ENCODE measurements around the gene PTPRU.

PTPRU gene

DNA sequence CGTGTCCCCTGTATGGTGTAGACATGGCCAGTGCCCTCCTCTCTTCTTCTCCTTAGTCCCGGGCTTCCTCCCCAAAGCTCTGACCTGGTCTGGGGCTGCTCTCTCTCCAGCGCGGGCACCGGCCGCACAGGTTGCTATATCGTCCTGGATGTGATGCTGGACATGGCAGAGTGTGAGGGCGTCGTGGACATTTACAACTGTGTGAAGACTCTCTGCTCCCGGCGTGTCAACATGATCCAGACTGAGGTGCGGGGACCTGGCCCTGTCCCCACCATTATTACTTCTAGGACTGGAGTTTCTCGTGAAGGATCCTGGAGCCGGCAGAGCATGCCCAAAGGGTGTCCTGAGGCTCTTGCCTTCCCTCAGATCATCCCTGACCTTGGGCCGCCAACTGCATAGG is 78.9 kb downstream of the PTPRU start:
- TF ChIP-seq SIN3A (IDR thresholded peaks at IDR 0.05; ENCODE audit: borderline replicate concordance, insufficient read depth, low read length) (no peak), FOXP2 (optimal IDR thresholded peaks at IDR 0.05; ENCODE audit: borderline replicate concordance, extremely low read depth, extremely low read length, insufficient read depth) (no peak), TAF1 (IDR thresholded peaks at IDR 0.05; ENCODE audit: borderline replicate concordance, insufficient read depth, low read length) (no peak)
- TF ChIP-seq, protein P1, sequence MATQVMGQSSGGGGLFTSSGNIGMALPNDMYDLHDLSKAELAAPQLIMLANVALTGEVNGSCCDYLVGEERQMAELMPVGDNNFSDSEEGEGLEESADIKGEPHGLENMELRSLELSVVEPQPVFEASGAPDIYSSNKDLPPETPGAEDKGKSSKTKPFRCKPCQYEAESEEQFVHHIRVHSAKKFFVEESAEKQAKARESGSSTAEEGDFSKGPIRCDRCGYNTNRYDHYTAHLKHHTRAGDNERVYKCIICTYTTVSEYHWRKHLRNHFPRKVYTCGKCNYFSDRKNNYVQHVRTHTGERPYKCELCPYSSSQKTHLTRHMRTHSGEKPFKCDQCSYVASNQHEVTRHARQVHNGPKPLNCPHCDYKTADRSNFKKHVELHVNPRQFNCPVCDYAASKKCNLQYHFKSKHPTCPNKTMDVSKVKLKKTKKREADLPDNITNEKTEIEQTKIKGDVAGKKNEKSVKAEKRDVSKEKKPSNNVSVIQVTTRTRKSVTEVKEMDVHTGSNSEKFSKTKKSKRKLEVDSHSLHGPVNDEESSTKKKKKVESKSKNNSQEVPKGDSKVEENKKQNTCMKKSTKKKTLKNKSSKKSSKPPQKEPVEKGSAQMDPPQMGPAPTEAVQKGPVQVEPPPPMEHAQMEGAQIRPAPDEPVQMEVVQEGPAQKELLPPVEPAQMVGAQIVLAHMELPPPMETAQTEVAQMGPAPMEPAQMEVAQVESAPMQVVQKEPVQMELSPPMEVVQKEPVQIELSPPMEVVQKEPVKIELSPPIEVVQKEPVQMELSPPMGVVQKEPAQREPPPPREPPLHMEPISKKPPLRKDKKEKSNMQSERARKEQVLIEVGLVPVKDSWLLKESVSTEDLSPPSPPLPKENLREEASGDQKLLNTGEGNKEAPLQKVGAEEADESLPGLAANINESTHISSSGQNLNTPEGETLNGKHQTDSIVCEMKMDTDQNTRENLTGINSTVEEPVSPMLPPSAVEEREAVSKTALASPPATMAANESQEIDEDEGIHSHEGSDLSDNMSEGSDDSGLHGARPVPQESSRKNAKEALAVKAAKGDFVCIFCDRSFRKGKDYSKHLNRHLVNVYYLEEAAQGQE (IDR thresholded peaks at IDR 0.05; ENCODE audit: insufficient read depth in 1 of 2, low read depth in 2 of 2, low read length in 2 of 2) = no peak

DNA sequence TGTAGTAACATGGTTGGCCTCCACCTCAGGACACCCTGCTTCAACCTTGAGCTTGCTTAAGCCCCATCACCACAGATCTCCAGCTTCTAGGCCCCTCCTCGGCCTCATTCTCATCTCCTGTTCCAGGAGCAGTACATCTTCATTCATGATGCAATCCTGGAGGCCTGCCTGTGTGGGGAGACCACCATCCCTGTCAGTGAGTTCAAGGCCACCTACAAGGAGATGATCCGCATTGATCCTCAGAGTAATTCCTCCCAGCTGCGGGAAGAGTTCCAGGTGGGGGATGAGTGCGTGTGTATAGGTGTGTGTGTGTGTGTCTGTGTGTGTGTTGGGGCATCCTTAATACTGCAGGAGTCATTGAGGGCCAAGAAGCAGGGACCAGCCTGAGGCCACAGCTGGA is 79.6 kb downstream of the PTPRU start:
- TF ChIP-seq TAF1 (IDR thresholded peaks at IDR 0.05; ENCODE audit: borderline replicate concordance, insufficient read depth, low read length) (no peak), SIN3A (IDR thresholded peaks at IDR 0.05; ENCODE audit: borderline replicate concordance, insufficient read depth, low read length) (no peak)

DNA sequence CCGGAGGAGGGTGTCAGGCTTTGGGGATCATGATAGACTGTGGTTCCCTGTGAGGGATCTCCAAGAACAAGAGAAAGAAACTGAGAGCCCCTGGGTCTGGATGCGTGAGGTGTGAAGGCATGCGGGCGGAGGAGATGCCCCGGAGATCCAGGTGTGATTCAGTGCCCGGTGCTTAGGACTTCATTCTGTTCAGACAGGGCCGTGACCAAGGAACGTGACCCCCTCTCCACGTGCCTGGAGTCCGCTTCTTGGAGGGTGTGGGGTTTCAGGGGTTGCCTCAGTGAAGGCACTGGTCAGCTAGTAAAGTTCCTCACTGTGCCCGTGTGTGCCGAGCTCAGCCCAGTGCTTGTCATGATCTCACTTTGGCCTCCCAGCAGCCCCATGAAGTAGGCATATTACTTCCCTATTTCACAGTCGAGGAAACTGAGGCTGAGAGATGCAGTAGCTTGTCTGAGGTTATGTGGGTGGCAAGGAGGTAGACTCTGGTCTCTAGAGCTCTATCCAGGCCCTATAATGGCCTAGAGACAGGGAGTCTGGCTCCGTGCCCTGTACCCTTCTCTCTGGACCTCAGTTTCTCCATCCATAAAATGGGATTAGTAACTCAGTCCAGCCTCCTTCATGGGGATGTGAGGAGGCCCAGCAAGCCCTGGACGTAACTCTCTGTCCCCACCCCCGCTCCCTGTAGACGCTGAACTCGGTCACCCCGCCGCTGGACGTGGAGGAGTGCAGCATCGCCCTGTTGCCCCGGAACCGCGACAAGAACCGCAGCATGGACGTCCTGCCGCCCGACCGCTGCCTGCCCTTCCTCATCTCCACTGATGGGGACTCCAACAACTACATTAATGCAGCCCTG is 81.0 kb downstream of the PTPRU start:
- TF ChIP-seq, protein P1 (IDR thresholded peaks at IDR 0.05; ENCODE audit: insufficient read depth in 1 of 2, low read depth in 2 of 2, low read length in 2 of 2) = no peak
- TF ChIP-seq FOXP2 (optimal IDR thresholded peaks at IDR 0.05; ENCODE audit: borderline replicate concordance, extremely low read depth, extremely low read length, insufficient read depth) = no peak
- TF ChIP-seq POLR2AphosphoS5 (IDR thresholded peaks at IDR 0.05; ENCODE audit: low read depth, low read length) = no peak
- no peak for TF ChIP-seq TAF1 (IDR thresholded peaks at IDR 0.05; ENCODE audit: borderline replicate concordance, insufficient read depth, low read length)
- TF ChIP-seq SIN3A (IDR thresholded peaks at IDR 0.05; ENCODE audit: borderline replicate concordance, insufficient read depth, low read length) = no peak

DNA sequence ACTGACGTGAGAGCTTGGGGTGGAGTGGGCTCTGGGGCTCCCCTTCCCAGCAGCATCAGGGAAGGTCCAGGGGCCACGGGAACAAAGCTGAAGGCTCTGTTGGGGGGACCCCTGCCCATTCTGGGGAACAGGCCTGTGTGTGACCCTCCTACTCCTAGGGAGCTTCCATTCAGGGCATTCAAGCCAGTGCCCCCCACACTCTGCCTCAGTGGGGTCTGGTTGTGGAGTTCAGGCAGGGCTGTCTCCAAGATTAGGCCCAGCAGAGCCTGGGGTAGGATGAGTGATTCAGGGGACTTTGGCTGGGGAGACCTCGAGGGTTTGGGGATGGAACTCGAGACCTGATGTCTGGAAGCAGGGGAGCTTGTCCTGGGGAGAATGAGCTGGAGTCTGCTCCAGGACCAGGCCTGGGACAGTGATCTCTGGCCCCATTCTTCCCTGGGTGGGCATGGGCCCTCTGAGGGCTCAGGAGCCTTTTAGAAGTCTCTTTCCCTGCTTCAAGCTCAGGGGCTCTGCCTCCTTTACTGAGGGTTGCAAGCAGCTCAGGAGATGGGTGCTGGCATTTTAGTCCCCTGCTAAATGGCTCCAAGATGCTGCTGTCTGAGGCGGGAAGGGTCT is 81.7 kb downstream of the PTPRU start:
- TF ChIP-seq, protein P1 (IDR thresholded peaks at IDR 0.05; ENCODE audit: insufficient read depth in 1 of 2, low read depth in 2 of 2, low read length in 2 of 2) = no peak
- no peak for TF ChIP-seq SIN3A (IDR thresholded peaks at IDR 0.05; ENCODE audit: borderline replicate concordance, insufficient read depth, low read length)
- TF ChIP-seq POLR2AphosphoS5 (IDR thresholded peaks at IDR 0.05; ENCODE audit: low read depth, low read length) = no peak
- TF ChIP-seq FOXP2 (optimal IDR thresholded peaks at IDR 0.05; ENCODE audit: borderline replicate concordance, extremely low read depth, extremely low read length, insufficient read depth) = no peak
- TF ChIP-seq TAF1 (IDR thresholded peaks at IDR 0.05; ENCODE audit: borderline replicate concordance, insufficient read depth, low read length) = no peak

DNA sequence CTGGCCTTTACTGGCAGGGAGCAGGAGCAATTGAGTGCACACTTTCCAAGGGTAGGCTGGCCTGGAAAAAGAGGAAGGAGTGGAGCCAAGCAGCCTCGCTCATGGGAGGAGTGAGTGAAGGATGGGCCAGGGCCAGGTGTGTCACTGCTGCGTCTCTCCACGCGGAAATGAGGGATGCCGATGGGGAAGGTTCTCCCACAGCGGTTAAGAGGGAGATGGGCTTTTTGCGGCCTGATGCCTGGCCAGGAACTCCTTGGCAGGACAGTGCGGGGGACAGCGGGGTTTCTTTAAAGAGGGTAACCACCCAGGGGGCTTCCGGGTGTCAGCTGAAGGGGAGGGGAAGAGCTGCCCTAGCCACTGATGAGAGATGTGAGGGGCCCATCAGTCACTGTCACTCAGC is 82.4 kb downstream of the PTPRU start:
- TF ChIP-seq POLR2AphosphoS5 (IDR thresholded peaks at IDR 0.05; ENCODE audit: low read depth, low read length) = no peak
